Right ventricle myocardium superior (tissue), 1 donor: ENCODE data around the gene UNC5C. TPM values are rescaled to one million over a fixed set of nuclear protein-coding genes. Genes with fewer than 3 reads are reported as not detected.
"Not testable (repeated sequence)": the region's sequence is repeated elsewhere in the genome, so short reads cannot be mapped to it uniquely, and the experiment has no call there.

Experiments used
- ATAC-seq: fragments of 200-7000 bp; cut with Tn5 transposase; one replicate; pipeline ENCODE4 v1.9.1; 2020; ENCODE audit warnings: mild to moderate bottlenecking; ENCODE audit not compliant: poor library complexity
- DNase-seq: peaks from one replicate; pipeline ENCODE4 v3.0.0-alpha.2; 2020
- intact Hi-C: fragments of 100-400 bp; cut with DNase I; formaldehyde crosslinking; loops from one replicate; pipeline ENCODE4 v1.11.2; 2022
- total RNA-seq: library from RNA; stranded (reverse); fragmentation: NEBNext Ultra II Directional; extraction: Animal tissue kit (Norgen Biotek cat#: 25700); gene quantifications from one replicate; pipeline ENCODE4 v1.2.1, GENCODE V29; 2021
- donor health status: DM: no; HTN: yes; CAD: no; lungs with severe emphysema.

UNC5C gene
- total RNA-seq, 1 donor from 2014 or later, result 2.0 TPM

GRCh38 chr4:95181243-95181995 lies 367.4 kb downstream of the UNC5C start:
- intact Hi-C loops, result no loop called here
- DNase-seq (no peak), ATAC-seq (no peak)

GRCh38 chr4:95180531-95181242 lies 368.1 kb downstream of the UNC5C start:
- no peak for DNase-seq
- intact Hi-C loops, result no loop called here
- ATAC-seq, result no peak

GRCh38 chr4:95178938-95179337 lies 369.8 kb downstream of the UNC5C start:
- ATAC-seq (no peak), DNase-seq (no peak)
- intact Hi-C loops, result no loop called here

- ATAC-seq, result not testable (repeated sequence)
Measured at GRCh38 chr4:95171377-95171776, 377.4 kb downstream of the UNC5C start.

GRCh38 chr4:95170176-95170575 lies 378.6 kb downstream of the UNC5C start:
- intact Hi-C loops, result no loop called here
- ATAC-seq, result no peak

More at GRCh38 chr4:95171377-95171776, 377.4 kb downstream of the UNC5C start:
- DNase-seq, intact Hi-C loops: not testable (repeated sequence)

GRCh38 chr4:95167805-95168204 lies 381.0 kb downstream of the UNC5C start:
- ATAC-seq, result no peak
- intact Hi-C loops, result no loop called here
- no peak for DNase-seq

More at GRCh38 chr4:95170176-95170575, 378.6 kb downstream of the UNC5C start:
- no peak for DNase-seq

- peak; percentile 82 for ATAC-seq
- intact Hi-C loops, result no loop called here
- DNase-seq, result no peak
Measured at GRCh38 chr4:95165926-95166524, 382.7 kb downstream of the UNC5C start.

- DNase-seq, result no peak
- intact Hi-C loops, result no loop called here
- no peak for ATAC-seq
Measured at GRCh38 chr4:95162867-95163266, 385.9 kb downstream of the UNC5C start.

GRCh38 chr4:95161781-95162469 lies 386.8 kb downstream of the UNC5C start:
- intact Hi-C loops, result no loop called here
- no peak for DNase-seq
- ATAC-seq, result no peak

GRCh38 chr4:95159384-95159783 lies 389.4 kb downstream of the UNC5C start:
- ATAC-seq, result no peak
- no peak for DNase-seq
- intact Hi-C loops, result no loop called here

GRCh38 chr4:95158626-95159025 lies 390.1 kb downstream of the UNC5C start:
- no peak for ATAC-seq
- DNase-seq, result no peak
- intact Hi-C loops, result no loop called here

- DNase-seq (no peak), ATAC-seq (no peak)
- intact Hi-C loops, result no loop called here
Measured at GRCh38 chr4:95158045-95158444, 390.7 kb downstream of the UNC5C start.

- no peak for DNase-seq
- no peak for ATAC-seq
- intact Hi-C loops, result no loop called here
Measured at GRCh38 chr4:95157596-95157995, 391.2 kb downstream of the UNC5C start.

GRCh38 chr4:95156452-95156765 lies 392.4 kb downstream of the UNC5C start:
- ATAC-seq, result no peak
- DNase-seq, result no peak
- intact Hi-C loops, result no loop called here

- no peak for DNase-seq
- ATAC-seq, result peak; percentile 43
- intact Hi-C loops, result no loop called here
Measured at GRCh38 chr4:95155759-95156451, 392.9 kb downstream of the UNC5C start.

- intact Hi-C loops, result no loop called here
- DNase-seq, result no peak
- no peak for ATAC-seq
Measured at GRCh38 chr4:95153182-95153581, 395.6 kb downstream of the UNC5C start.

GRCh38 chr4:95151255-95151654 lies 397.5 kb downstream of the UNC5C start:
- ATAC-seq, result no peak
- intact Hi-C loops, result no loop called here
- DNase-seq, result no peak

GRCh38 chr4:95142932-95143331 lies 405.8 kb downstream of the UNC5C start:
- DNase-seq, result no peak
- ATAC-seq, result no peak
- intact Hi-C loops, result no loop called here

- intact Hi-C loops, result no loop called here
- DNase-seq (no peak), ATAC-seq (no peak)
Measured at GRCh38 chr4:95141361-95141760, 407.4 kb downstream of the UNC5C start.
